Cardiac muscle cell (in vitro differentiated cells and primary cell): ENCODE results near the gene ZNF598. TPM values are rescaled to one million over a fixed set of nuclear protein-coding genes. Genes with fewer than 3 reads are reported as not detected.

Source experiments
- DNase-seq, 2 donors: peaks; one replicate each; pipeline versions ENCODE4 v3.0.0 to v3.0.0-alpha.2; 2010 to 2017; ENCODE audit warnings: low read depth in 1 of 2, low spot score in 1 of 2
- H3K27ac ChIP-seq: fragments of 200-600 bp; sonication (generic); 2 replicates; pipeline ENCODE4 v1.5.1; 2016
- H3K27me3 ChIP-seq: fragments of 200-600 bp; sonication (generic); 2 replicates; pipeline ENCODE4 v1.6.0; 2016; ENCODE audit warnings: control low read depth
- H3K36me3 ChIP-seq: fragments of 200-600 bp; sonication (generic); 2 replicates; pipeline ENCODE4 v1.5.1; 2016; ENCODE audit warnings: control low read depth
- H3K4me1 ChIP-seq: fragments of 200-600 bp; sonication (generic); 2 replicates; pipeline ENCODE4 v1.8.1; 2017; ENCODE audit warnings: low read depth, mild to moderate bottlenecking, mixed run types
- H3K4me3 ChIP-seq: fragments of 200-600 bp; sonication (generic); 2 replicates; pipeline ENCODE4 v1.5.1; 2016; ENCODE audit warnings: mild to moderate bottlenecking
- H3K9me3 ChIP-seq: fragments of 200-600 bp; sonication (generic); 2 replicates; pipeline ENCODE4 v1.5.1; 2017; ENCODE audit warnings: low read depth, mild to moderate bottlenecking, control low read depth
- polyA plus RNA-seq: library from polyadenylated mRNA; unstranded; fragments of >200 nt; fragmentation: Nextera tagmentation; extraction: Ambion mirVana; gene quantifications from 2 replicates; pipeline ENCODE4 v1.2.1, GENCODE V29; 2016
- total RNA-seq: library from RNA; depleted of rRNA; stranded (reverse); fragments of >200 nt; gene quantifications from 2 replicates; pipeline ENCODE4 v1.2.3, GENCODE V29; 2016
- TF ChIP-seq, protein P1 (sequence below): IDR thresholded peaks from 2 replicates; pipeline ENCODE4 v1.5.1; 2012; ENCODE audit warnings: low read depth, mild to moderate bottlenecking, low read length

Gene ZNF598
- total and polyA plus RNA-seq, 2 experiments from 2014 or later: 28.8 to 50.4 TPM

DNA sequence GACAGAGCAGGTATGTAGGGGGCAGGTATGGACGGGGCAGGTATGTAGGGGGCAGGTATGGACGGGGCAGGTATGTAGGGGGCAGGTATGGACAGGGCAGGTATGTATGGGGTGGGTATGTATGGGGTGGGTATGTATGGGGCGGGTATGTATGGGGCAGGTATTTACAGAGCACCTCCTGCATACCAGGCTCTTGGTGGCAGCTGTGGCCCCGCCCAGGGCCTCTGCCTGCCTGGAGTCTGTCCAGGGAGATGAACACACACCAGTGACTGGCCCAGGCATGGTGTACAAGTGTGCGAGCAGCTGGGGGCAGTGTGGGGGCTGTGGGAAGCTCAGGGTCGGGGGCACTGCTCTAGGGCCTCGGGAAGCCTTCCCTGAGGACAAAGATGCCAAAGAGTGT lies 59.6 kb downstream of the ZNF598 start:
- Histone ChIP-seq H3K27ac (peak overlapping the region; percentile 52), H3K9me3 (no peaks in the 10 kb centered on the region), H3K4me3 (no peak overlapping the region), H3K4me1 (peaks cover 7% of the 10 kb centered on the region), H3K36me3 (no peaks in the 10 kb centered on the region), H3K27me3 (no peaks in the 10 kb centered on the region)
- DNase-seq: no peak
- TF ChIP-seq, protein P1, sequence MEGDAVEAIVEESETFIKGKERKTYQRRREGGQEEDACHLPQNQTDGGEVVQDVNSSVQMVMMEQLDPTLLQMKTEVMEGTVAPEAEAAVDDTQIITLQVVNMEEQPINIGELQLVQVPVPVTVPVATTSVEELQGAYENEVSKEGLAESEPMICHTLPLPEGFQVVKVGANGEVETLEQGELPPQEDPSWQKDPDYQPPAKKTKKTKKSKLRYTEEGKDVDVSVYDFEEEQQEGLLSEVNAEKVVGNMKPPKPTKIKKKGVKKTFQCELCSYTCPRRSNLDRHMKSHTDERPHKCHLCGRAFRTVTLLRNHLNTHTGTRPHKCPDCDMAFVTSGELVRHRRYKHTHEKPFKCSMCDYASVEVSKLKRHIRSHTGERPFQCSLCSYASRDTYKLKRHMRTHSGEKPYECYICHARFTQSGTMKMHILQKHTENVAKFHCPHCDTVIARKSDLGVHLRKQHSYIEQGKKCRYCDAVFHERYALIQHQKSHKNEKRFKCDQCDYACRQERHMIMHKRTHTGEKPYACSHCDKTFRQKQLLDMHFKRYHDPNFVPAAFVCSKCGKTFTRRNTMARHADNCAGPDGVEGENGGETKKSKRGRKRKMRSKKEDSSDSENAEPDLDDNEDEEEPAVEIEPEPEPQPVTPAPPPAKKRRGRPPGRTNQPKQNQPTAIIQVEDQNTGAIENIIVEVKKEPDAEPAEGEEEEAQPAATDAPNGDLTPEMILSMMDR: no peak

DNA sequence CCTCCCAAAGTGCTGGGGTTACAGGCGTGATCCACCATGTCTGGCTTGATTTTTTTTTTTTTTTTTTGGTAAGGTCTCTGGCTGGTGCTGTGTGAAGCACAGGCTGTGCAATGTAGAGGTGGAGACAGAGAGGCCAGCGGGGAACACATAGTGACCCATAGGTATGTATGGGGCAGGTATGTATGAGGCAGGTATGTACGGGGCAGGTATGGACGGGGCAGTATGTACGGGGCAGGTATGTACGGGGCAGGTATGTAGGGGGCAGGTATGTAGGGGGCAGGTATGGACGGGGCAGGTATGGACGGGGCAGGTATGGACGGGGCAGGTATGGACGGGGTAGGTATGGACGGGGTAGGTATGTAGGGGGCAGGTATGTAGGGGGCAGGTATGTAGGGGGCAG lies 60.1 kb downstream of the ZNF598 start:
- DNase-seq: no peak
- H3K4me3 ChIP-seq: no peak overlapping the region
- H3K9me3 ChIP-seq: no peaks in the 10 kb centered on the region
- TF ChIP-seq, protein P1: no peak
- H3K27ac ChIP-seq: no peak overlapping the region
- H3K4me1 ChIP-seq: peaks cover 7% of the 10 kb centered on the region
- no peaks in the 10 kb centered on the region for H3K27me3 ChIP-seq
- no peaks in the 10 kb centered on the region for H3K36me3 ChIP-seq

Other genes starting within 250 kb of the ZNF598 start
Only the 30 nearest of the 33 such genes appear.
- 188 and 195 TPM in 2 replicates for gene MRPS34, start 236.7 kb downstream of the ZNF598 start, total RNA-seq
- gene MRPS34, start 236.7 kb downstream of the ZNF598 start, polyA plus RNA-seq: 164 and 172 TPM in 2 replicates
- gene SPSB3, start 227.2 kb downstream of the ZNF598 start, total RNA-seq: 90.5 and 101 TPM in 2 replicates
- 81.4 and 96.4 TPM in 2 replicates for gene SPSB3, start 227.2 kb downstream of the ZNF598 start, polyA plus RNA-seq
- gene NUBP2, start 226.9 kb downstream of the ZNF598 start, total RNA-seq: 151 and 166 TPM in 2 replicates
- 121 and 138 TPM in 2 replicates for gene NUBP2, start 226.9 kb downstream of the ZNF598 start, polyA plus RNA-seq
- gene IGFALS, start 216.1 kb downstream of the ZNF598 start, total RNA-seq: 1.2 and 2.1 TPM in 2 replicates
- gene IGFALS, start 216.1 kb downstream of the ZNF598 start, polyA plus RNA-seq: 1.3 TPM in 1 of 2 replicates, not detected in the other
- gene HAGH, start 183.0 kb downstream of the ZNF598 start, total RNA-seq: 219 and 341 TPM in 2 replicates
- gene HAGH, start 183.0 kb downstream of the ZNF598 start, polyA plus RNA-seq: 163 and 169 TPM in 2 replicates
- 73.5 and 129 TPM in 2 replicates for gene FAHD1, start 182.6 kb downstream of the ZNF598 start, total RNA-seq
- 48.0 and 55.3 TPM in 2 replicates for gene FAHD1, start 182.6 kb downstream of the ZNF598 start, polyA plus RNA-seq
- 2.0 TPM in 1 of 2 replicates, not detected in the other for gene MEIOB, start 137.7 kb downstream of the ZNF598 start, total RNA-seq
- gene MEIOB, start 137.7 kb downstream of the ZNF598 start, polyA plus RNA-seq: 1.3 TPM in 1 of 2 replicates, not detected in the other
- not detected in 2 replicates for gene HS3ST6, start 91.4 kb downstream of the ZNF598 start, total RNA-seq
- gene HS3ST6, start 91.4 kb downstream of the ZNF598 start, polyA plus RNA-seq: not detected in 2 replicates
- 13.6 and 22.4 TPM in 2 replicates for gene MSRB1, start 66.6 kb downstream of the ZNF598 start, total RNA-seq
- 27.8 and 35.1 TPM in 2 replicates for gene MSRB1, start 66.6 kb downstream of the ZNF598 start, polyA plus RNA-seq
- gene RPL3L, start 55.1 kb downstream of the ZNF598 start, total RNA-seq: not detected in 2 replicates
- gene RPL3L, start 55.1 kb downstream of the ZNF598 start, polyA plus RNA-seq: 0.07 and 0.28 TPM in 2 replicates
- gene NDUFB10, start 50.3 kb downstream of the ZNF598 start, total RNA-seq: 291 and 575 TPM in 2 replicates
- gene NDUFB10, start 50.3 kb downstream of the ZNF598 start, polyA plus RNA-seq: 485 and 518 TPM in 2 replicates
- 2,958 and 3,550 TPM in 2 replicates for gene RPS2, start 45.0 kb downstream of the ZNF598 start, total RNA-seq
- gene RPS2, start 45.0 kb downstream of the ZNF598 start, polyA plus RNA-seq: 2,155 and 2,484 TPM in 2 replicates
- gene RNF151, start 43.0 kb downstream of the ZNF598 start, total RNA-seq: 0.21 TPM in 1 of 2 replicates, not detected in the other
- gene RNF151, start 43.0 kb downstream of the ZNF598 start, polyA plus RNA-seq: 0.38 and 0.54 TPM in 2 replicates
- 72.4 and 94.7 TPM in 2 replicates for gene TBL3, start 37.8 kb downstream of the ZNF598 start, total RNA-seq
- gene TBL3, start 37.8 kb downstream of the ZNF598 start, polyA plus RNA-seq: 67.3 and 82.9 TPM in 2 replicates
- 0.25 and 1.3 TPM in 2 replicates for gene NOXO1, start 28.4 kb downstream of the ZNF598 start, total RNA-seq
- gene NOXO1, start 28.4 kb downstream of the ZNF598 start, polyA plus RNA-seq: 0.80 and 1.2 TPM in 2 replicates
- 52.8 and 53.5 TPM in 2 replicates for gene GFER, start 25.6 kb downstream of the ZNF598 start, total RNA-seq
- 43.8 and 46.9 TPM in 2 replicates for gene GFER, start 25.6 kb downstream of the ZNF598 start, polyA plus RNA-seq
- 27.2 and 28.5 TPM in 2 replicates for gene SYNGR3, start 19.9 kb downstream of the ZNF598 start, total RNA-seq
- 21.8 and 27.1 TPM in 2 replicates for gene SYNGR3, start 19.9 kb downstream of the ZNF598 start, polyA plus RNA-seq
- gene NPW, start 10.0 kb upstream of the ZNF598 start, total RNA-seq: 3.3 and 16.2 TPM in 2 replicates
- gene NPW, start 10.0 kb upstream of the ZNF598 start, polyA plus RNA-seq: 13.4 and 38.6 TPM in 2 replicates
- gene NHERF2, start 17.1 kb upstream of the ZNF598 start, total RNA-seq: 33.0 and 34.7 TPM in 2 replicates
- gene NHERF2, start 17.1 kb upstream of the ZNF598 start, polyA plus RNA-seq: 37.4 and 50.7 TPM in 2 replicates
- 61.1 and 61.3 TPM in 2 replicates for gene NTHL1, start 38.0 kb upstream of the ZNF598 start, total RNA-seq
- gene NTHL1, start 38.0 kb upstream of the ZNF598 start, polyA plus RNA-seq: 51.3 and 62.7 TPM in 2 replicates
- gene TSC2, start 38.2 kb upstream of the ZNF598 start, total RNA-seq: 103 and 152 TPM in 2 replicates
- 123 and 142 TPM in 2 replicates for gene TSC2, start 38.2 kb upstream of the ZNF598 start, polyA plus RNA-seq
- gene PKD1, start 126.1 kb upstream of the ZNF598 start, total RNA-seq: 115 and 206 TPM in 2 replicates
- gene PKD1, start 126.1 kb upstream of the ZNF598 start, polyA plus RNA-seq: 49.9 and 55.3 TPM in 2 replicates
- gene RAB26, start 138.8 kb upstream of the ZNF598 start, total RNA-seq: 5.0 and 6.5 TPM in 2 replicates
- 12.1 and 16.7 TPM in 2 replicates for gene RAB26, start 138.8 kb upstream of the ZNF598 start, polyA plus RNA-seq
- gene TRAF7, start 146.0 kb upstream of the ZNF598 start, total RNA-seq: 67.5 and 71.6 TPM in 2 replicates
- gene TRAF7, start 146.0 kb upstream of the ZNF598 start, polyA plus RNA-seq: 32.3 and 37.4 TPM in 2 replicates
- 15.5 TPM in 2 replicates for gene CASKIN1, start 186.8 kb upstream of the ZNF598 start, total RNA-seq
- gene CASKIN1, start 186.8 kb upstream of the ZNF598 start, polyA plus RNA-seq: 14.3 and 15.4 TPM in 2 replicates
- 81.4 and 100.0 TPM in 2 replicates for gene MLST8, start 195.6 kb upstream of the ZNF598 start, total RNA-seq
- 117 and 122 TPM in 2 replicates for gene MLST8, start 195.6 kb upstream of the ZNF598 start, polyA plus RNA-seq
- gene BRICD5, start 201.0 kb upstream of the ZNF598 start, total RNA-seq: 24.4 and 24.6 TPM in 2 replicates
- 16.0 and 21.8 TPM in 2 replicates for gene BRICD5, start 201.0 kb upstream of the ZNF598 start, polyA plus RNA-seq
- gene PGP, start 205.0 kb upstream of the ZNF598 start, total RNA-seq: 43.2 and 61.8 TPM in 2 replicates
- 41.9 and 57.9 TPM in 2 replicates for gene PGP, start 205.0 kb upstream of the ZNF598 start, polyA plus RNA-seq
- 48.1 and 55.4 TPM in 2 replicates for gene E4F1, start 213.8 kb upstream of the ZNF598 start, total RNA-seq
- gene E4F1, start 213.8 kb upstream of the ZNF598 start, polyA plus RNA-seq: 27.7 and 28.3 TPM in 2 replicates
- 1.1 and 1.5 TPM in 2 replicates for gene DNASE1L2, start 226.6 kb upstream of the ZNF598 start, total RNA-seq
- gene DNASE1L2, start 226.6 kb upstream of the ZNF598 start, polyA plus RNA-seq: 0.68 and 1.3 TPM in 2 replicates